ENCODE measurements around the gene GNA14. TPM values are rescaled to one million over a fixed set of nuclear protein-coding genes. Genes with fewer than 3 reads are reported as not detected.

Gene GNA14
- total and polyA plus RNA-seq, 2 of the 8 experiments (the other 6 are each of a cell fraction or from before 2014, with no cell fraction given): 3.4 to 6.3 TPM

GRCh38 chr9:77648234-77649108, at the start of gene GNA14 (continued):
- peak; percentile 26 to 36 (median 27) for TF ChIP-seq CTCF (IDR thresholded peaks at IDR 0.05; ENCODE audit: control extremely low read depth in 1 of 3, insufficient read depth in 1 of 3, low read depth in 1 of 3, low read length in 3 of 3)
- peak; percentile 39 for TF ChIP-seq PHF8 (conservative IDR thresholded peaks at IDR 0.05; ENCODE audit: low read depth, low read length)
- no peak for TF ChIP-seq YY1 (IDR thresholded peaks at IDR 0.05; ENCODE audit: low read depth, low read length)
- TF ChIP-seq SUZ12 (IDR thresholded peaks at IDR 0.05; ENCODE audit: low read length): peak; percentile 70; the same call in 1 of the 2 replicates
- no peak for TF ChIP-seq CEBPB (IDR thresholded peaks at IDR 0.05; ENCODE audit: low read depth, low read length)
- TF ChIP-seq RAD21 (IDR thresholded peaks at IDR 0.05 in 1 of 2, conservative IDR thresholded peaks at IDR 0.05 in 1 of 2; ENCODE audit: low read depth in 2 of 2, low read length in 2 of 2): peak; percentile 48 to 54
- TF ChIP-seq EZH2 (IDR thresholded peaks at IDR 0.05; ENCODE audit: low read depth, low read length, severe bottlenecking): peak; percentile 21
- TF ChIP-seq CBX8 (IDR thresholded peaks at IDR 0.05; ENCODE audit: borderline replicate concordance, low read depth, low read length): no peak
- no peak for TF ChIP-seq BRCA1 (IDR thresholded peaks at IDR 0.05; ENCODE audit: low read depth, low read length)
- no peak for TF ChIP-seq NRF1 (IDR thresholded peaks at IDR 0.05; ENCODE audit: low read depth, low read length)
- no peak for TF ChIP-seq TBP (IDR thresholded peaks at IDR 0.05; ENCODE audit: low read depth, low read length)
- peak; percentile 9; the same call in 1 of the 2 replicates for TF ChIP-seq MAFK (IDR thresholded peaks at IDR 0.05; ENCODE audit: low read depth, low read length)
- no peak for TF ChIP-seq TCF12 (IDR thresholded peaks at IDR 0.05; ENCODE audit: low read depth, low read length)
- TF ChIP-seq ASH2L (IDR thresholded peaks at IDR 0.05; ENCODE audit: low read length): peak; percentile 15
- TF ChIP-seq FOSL1 (IDR thresholded peaks at IDR 0.05; ENCODE audit: insufficient read depth, low read depth, low read length): no peak
- TF ChIP-seq SRF (IDR thresholded peaks at IDR 0.05; ENCODE audit: low read depth, low read length): no peak
- no peak for TF ChIP-seq CREB1 (IDR thresholded peaks at IDR 0.05)

Data from H1 (cell line).